TTC549 (cell line): ENCODE results near the gene LYG1.
"Not testable (repeated sequence)": the region's sequence is repeated elsewhere in the genome, so short reads cannot be mapped to it uniquely, and the experiment has no call there.

Source experiments
- FAIRE-seq: peaks from 2 replicates; lab custom pipeline; 2012; peaks lifted over from hg19 to GRCh38; lab: Jason Lieb, UNC

Gene LYG1

DNA sequence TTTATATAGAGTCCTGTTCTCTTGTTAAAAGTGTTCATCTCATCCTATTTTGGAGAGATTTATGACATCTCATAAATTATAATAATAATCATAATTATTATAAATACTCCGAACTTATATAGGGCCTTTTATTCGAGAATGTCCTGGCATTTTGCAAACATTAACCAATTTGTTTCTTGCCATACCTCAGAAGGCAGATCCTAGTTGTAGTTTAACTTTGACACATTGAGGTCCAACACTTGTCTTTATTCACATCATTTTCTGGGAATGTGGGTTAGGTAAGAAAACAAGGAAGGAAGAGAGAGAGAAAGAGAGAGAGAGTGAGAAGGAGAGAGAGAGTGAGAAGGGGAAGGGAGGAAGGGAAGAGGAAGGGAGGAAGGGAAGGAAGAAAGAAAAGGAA lies at the start of gene LYG1:
Gene LYG1 (minus strand): TSS at position 101 of the 400 bp plus-strand sequence. CDS start 5,527 bp downstream, outside the sequence.
- FAIRE-seq, result not testable (repeated sequence)

DNA sequence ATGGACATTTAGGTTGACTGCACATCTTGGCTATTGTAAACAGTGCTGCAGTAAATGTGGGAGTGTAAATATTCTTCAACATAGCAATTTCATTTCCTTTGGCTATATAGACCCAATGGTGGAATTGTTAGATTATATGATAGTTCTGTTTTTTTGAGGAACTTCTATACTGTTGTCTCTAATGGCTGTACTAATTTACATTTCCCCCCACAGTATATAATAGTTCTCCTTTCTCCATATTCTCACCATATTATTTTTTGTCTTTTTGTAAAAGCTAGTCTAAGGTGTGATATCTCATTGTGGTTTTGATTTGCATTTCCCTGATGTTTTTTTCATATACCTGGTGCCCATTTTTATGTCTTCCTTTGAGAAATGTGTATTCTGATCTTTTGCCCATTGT lies 49.2 kb upstream of the LYG1 start:
- FAIRE-seq, result no peak

DNA sequence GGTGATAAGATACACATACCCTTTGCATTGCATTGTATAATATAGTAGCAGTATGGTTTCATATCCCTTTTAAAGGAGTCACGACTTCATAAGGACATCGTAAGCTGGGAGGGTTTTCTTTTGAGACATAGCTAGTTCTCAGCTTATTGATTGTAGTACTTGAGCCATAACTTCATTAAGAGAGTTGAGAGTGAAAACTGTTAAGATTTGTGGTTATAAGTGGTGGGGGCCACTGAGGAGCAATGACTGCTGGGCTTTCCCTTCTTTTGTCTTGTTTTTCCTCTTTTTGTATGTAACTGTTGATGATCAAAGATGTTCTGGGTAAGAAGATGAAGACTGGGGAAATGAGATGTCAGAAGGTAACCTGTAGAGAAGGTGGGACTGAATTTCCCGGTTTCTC lies 47.2 kb upstream of the LYG1 start:
- FAIRE-seq, result no peak

DNA sequence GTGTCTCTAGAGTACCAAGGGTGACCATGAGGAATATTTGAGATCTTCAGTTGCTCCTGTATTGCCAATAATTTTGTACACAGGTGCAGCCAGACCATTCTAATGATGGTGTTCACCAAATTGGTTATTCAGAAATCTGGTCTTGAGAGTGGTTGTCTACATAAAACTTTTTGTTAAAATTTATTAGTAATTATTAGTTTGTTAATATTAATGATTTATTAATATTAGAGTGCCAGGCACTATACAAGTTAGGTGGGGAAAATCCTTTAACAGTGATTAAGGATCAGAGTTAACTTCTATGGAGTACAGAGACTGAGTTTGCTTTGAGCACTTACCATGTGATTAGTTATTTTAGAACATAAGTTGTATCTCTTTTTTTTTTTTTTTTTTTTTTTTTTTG lies 45.2 kb upstream of the LYG1 start:
- FAIRE-seq, result no peak

DNA sequence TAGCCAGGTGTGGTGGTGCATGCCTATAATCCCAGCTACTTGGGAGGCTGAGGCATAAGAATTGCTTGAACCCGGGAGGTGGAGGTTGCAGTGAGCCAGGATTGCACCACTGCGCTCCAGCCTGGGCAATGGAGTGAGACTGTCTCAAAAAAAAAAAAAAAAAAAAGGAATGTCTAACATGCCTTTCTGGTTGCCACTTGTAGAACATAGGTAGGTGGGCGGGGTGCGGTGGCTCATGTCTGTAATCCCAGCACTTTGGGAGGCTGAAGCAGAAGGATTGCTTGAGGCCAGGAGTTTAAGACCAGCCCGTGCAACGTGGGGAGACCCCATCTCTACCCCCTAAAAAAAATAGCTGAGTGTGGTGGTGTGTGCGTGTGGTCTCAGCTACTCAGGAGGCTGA lies 44.4 kb upstream of the LYG1 start:
- not testable (repeated sequence) for FAIRE-seq

DNA sequence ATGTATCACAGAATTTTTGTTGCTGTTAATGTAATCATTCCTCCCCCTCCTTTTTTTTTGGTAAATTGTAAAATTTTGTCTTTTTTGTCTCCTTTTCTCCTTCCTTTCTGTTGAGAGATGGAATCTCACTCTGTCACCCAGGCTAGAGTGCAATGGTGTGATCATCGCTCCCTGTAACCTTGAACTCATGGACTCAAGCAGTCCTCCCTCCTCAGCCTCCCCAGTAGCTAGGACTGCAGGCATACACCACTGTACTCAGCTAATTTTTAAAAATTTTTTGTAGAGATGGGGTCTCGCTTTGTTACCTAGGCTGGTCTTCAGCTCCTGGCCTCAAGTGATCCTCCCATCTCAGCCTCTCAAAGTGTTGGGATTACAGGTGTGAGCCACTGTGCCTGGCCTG lies 41.5 kb upstream of the LYG1 start:
- FAIRE-seq, result no peak

DNA sequence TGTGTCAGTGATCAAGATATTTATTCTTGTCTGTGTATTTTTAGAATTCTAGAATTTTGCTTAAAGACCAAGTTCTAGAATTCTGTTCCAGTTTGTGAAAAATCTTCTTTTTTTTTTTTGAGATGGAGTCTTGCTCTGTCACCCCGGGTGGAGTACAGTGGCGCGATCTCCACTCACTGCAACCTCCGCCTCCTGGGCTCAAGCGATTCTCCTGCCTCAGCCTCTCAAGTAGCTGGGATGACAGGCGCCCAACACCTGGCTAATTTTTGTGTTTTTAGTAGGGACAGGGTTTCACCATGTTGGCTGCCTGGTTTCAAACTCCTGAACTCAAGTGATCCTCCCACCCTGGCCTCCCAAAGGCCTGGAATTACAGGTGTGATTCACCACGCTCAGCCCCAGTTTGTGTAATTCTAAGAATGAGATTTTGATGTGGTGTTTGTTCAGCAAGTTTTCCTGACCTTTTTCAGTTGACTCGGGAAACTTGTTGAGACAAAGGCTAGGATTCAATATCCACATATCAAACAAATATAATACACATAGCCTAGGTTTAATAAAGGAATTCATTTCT lies 39.8 kb upstream of the LYG1 start:
- FAIRE-seq, result no peak

DNA sequence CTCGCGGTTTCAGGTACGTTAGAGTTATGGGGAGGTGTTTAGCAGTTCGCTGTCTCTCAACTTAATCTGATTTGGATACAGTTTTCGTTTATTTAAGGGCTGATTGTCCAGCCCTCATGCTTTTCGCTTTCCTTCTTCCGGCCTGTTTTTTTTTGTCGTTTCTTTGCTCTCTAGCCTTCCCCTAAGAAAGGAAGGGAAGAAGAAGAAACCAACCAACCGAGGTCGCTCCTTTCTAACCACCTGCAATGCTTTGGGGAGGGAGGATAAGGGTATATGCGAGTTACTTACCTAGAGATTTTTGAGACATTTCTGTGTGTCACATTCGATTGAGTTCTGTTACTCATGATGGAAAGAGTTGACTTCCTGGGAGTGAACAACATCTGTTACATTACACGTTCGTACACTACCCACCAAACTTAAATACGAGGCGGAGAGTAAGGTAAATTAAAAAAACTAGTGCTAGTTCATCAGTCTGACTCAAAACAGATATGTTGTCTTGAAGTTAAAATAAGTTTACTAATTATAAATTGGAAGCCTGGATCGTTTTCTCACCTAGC lies 37.1 kb upstream of the LYG1 start:
- FAIRE-seq, result no peak

DNA sequence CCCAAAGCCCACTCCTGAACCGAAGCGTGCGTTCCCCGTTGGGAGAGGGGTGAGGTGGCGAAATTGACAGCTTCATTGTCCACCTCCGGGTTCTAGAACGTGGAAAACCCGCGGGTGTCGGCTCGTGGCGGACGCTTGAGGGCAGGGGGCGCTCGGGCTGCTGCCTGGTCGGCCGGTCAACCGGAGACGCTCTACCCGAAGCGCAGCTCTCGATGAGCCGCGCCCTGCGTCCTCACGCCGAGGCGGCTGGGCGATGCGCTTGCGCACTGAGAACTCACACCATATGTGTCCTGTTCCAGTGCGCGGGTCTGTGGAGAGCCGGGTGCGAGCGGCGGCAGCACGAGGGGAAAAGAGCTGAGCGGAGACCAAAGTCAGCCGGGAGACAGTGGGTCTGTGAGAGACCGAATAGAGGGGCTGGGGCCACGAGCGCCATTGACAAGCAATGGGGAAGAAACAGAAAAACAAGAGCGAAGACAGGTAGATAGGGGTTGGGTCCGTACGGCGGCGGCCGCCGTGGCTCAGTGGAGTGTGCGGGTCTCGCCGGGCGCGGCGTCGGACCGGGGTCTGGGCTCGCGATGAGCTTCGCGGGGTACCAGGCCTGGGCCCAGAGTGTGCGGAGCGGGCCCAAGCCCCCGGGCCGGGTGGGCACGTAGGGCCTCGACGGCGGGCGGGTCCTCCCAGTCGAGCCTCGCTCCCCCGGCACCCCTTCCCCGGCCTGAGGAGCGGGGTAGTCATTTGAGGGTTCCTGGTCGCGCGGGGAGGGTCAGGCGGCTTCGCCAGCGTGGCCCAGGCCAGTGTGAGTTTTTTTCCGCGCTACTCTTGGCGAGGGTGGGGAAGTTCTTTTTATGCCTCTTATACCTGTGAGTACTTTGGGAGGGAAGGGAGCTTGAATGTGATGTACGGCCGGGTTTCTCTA lies 36.4 kb upstream of the LYG1 start, which contains the start of gene EIF5B:
Gene EIF5B (plus strand): TSS at position 277 of the 916 bp plus-strand sequence. CDS start 166 bp downstream, at position 443.
- no peak for FAIRE-seq

DNA sequence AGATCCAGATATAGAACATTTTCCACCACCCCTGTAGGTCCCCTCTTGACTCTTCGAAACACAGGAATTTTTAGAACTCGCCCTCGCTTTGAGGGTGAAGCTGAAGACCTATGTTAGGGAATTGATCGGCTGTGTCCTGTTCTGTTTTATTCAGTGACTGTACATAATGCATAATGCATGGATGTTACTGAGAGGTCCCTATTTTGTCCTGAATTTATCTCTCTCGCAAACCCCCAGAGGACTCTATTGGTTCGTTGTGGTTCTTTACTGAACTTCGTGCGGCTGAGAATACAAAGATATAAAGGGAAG lies 35.8 kb upstream of the LYG1 start:
- FAIRE-seq, result no peak

DNA sequence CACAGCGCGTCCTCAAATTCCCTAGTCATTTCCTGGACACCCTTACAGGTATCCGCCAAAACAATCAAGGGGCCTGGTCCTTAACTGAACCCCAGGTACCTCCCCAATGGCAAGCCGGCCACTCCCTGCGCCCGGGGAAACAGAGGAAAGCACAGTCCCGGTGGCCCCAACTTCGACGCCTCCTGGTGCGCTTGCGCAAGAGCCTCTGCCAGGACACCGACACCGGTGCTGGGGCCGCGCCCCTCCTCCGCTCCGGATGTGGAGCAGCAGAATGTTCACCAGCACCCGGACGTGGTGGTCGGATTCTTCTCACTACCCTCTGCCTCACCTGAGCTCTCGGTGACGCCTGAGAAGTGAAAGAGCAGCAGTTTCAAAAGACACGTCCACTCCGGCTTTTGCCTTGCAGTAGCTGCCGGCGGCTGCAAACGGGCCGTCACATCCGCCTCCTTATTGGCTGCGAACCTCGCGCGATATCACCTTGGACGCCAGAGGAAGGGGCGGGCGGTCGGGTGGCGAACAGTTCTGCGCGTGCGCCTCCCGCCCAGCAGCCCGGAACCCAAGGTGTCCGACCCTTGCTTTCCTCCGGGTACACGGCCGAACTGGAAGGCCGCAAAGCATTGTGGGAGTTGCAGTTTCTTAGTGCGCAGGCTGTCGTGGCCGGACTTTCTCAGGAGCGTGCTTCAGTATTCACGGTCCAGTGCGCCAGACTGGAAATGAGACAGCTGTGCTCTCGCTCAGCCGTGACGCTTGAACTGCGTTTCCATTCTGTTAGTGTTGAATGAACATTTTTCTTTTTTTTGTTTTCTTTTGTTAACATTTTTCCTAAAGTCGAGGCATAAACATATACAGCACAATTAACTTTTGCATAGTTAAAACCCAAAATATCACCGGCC lies 35.2 kb upstream of the LYG1 start, which contains the start of gene TXNDC9:
Gene TXNDC9 (minus strand): TSS at position 423 of the 893 bp plus-strand sequence. CDS start 3,123 bp downstream, outside the sequence.
- peak; percentile 94 for FAIRE-seq

DNA sequence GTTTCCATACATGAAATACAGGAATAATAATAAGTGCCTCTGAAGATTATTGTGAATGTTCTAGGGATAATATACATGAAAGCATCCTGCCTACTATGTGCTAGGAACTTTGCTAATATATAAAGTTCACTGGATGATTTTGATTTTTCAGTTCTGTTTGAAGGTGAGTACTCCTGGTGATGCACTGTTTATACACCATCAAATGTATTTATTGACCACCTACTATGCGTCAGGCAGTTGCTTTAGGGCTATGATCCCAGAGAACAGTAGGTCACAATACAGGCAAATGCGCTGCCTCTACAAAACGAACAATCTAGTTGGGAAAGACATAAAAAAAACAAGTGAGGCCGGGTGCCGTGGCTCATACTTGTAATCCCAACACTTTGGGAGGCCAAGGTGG lies 24.4 kb upstream of the LYG1 start:
- FAIRE-seq, result no peak

DNA sequence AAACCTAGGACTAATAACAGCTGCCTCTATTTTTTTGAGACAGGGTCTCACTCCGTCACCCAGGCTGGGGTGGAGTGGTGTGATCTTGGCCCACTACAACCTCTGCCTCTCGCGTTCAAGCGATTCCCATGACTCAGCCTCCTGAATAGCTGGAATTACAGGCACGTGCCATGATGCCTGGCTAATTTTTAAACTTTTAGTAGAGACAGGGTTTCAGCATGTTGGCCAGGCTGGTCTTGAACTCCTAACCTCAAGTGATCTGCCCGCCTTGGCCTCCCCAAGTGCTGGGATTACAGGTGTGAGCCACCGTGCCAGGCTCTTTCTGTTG lies 16.8 kb upstream of the LYG1 start:
- not testable (repeated sequence) for FAIRE-seq

DNA sequence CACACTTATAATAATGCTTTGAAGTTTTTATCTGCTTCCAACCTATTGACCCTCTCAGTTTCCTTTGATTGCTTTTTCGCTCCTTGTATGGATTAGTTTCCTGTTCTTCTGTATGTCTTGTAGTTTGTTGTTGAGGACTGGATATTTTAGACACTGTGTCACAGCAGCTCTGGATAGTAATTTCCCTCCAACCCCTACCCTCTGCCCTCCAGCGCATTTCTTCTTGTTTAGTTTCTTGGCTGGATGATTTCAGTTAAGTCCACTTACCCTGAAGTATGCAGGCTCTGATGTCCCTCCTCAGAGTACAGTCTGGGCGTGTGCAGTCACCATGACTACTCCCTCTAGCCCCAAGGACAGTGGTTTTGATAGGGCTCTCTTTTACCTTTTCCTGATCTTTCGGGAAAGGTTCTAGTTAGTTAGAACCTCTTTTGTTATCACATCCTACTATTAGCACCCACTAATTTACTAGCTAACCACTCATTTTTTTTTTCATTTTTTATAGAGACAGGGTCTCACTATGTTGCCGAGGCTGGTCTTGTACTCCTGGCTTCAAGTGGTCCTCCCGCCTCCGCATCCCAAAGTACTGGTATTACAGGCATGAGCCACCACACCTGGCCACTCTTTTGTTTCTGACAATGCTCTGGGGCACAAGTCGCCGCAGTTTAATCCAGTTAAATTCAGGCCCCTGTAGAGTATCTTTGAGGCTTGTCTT lies 16.3 kb upstream of the LYG1 start:
- FAIRE-seq, result no peak

DNA sequence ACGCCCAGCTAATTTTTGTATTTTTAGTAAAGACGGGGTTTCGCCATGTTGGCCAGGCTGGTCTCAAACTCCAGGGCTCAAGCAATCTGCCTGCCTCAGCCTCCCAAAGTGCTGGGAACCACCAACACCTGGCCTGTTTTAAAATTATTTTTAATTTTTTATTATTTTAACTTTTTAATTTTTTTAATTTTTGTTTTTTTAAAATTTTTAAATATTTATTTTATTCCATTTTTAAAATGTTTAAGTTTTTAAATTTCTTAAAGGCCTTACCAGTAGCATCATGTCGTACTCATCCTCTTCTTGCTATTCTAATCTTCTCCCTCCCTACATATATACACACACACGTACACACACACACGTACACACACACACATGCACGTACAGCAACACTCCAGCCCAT lies 1.4 kb downstream of the LYG1 start:
- no peak for FAIRE-seq

DNA sequence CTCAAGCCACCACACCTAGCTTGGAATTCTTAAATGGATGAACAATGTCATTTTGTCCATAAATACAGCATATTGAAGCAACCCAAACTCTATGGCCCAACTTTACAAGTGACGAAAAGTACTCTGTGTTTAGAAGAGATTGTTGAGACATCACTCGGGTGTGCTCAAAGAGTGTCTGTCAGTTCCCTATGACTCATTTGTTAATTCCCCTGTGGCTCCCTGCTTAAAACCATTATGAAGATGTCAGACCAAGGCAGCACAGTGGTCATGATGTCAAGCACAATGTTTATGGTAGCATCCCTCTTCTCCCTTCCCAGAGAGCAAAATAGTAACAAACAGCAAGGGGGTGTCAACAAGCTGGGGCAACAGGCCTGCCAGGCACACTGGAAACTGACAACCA lies 3.0 kb downstream of the LYG1 start:
- FAIRE-seq, result no peak

DNA sequence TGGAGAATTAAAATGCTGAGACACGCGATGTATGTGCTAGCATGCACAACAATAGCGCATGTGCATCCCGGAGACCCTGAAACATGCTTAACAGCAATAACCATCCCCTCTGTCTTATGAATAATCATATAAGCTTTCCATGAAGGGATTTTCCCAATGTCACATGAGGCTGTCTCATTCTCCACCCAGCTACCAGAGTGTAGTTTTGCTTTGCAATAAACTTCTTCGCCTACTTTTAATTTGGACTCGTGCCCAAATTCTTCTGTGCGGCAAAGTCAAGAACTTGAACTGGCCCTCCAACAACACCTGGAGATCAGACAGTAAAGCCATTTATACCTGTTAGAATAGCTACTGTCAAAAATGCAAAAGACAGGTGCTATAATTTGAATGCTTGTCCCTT lies 15.5 kb downstream of the LYG1 start:
- FAIRE-seq, result no peak

DNA sequence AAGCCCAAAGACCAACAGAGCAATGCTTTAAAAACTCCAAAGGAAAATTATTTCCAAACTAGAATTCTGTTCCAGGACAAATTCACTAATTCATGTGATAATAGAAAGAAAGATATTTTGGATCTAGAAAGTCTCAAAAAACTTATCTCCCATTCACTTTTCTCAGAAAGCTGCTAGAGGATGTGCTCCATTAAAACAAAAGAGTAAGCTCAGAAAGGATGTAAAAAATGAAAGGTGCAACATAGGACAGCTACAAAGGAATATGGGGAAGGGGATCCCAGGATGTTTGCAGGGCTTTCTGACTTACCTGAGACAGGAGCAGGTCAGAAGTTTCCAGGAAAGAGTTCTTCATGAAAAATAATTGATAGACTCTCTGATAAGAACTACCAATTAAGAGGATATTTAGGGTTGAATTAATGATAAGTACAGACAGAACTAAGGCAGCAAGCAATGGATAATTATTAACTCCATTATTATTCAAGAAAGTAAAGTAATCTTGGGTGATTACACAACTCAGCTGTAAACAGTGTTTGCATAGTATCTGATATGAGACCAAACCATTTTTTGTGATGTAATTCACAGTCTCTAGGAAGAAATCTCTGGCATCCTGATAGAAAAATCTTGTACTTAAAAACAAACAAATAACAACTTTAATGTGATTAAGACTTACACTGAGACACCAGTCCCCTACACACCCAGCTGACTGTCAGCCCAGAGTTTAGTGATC lies 20.9 kb downstream of the LYG1 start:
- FAIRE-seq, result no peak

DNA sequence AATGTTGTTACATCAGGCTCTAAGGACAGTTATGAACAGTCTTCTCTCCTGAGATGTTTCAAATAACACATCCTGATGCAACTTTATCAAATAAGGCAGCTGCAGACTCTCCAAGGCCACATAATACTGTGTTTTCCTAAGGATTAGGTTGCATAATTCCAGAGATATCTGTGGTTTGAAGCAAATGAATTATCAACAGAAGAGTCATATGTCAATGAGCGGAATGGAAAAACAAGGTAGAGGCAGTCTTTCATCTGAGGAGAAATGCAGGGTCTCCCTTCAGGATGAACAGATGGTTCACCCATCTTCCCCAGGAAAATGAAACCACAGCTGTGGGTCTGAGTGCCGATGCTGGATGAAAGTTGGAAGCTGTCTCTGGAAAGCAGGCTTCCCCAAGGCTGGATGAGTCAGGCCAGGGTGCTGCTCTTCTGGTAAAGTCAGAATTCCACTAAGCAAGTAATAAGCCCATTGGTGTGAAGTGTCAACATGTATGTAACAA lies 22.2 kb downstream of the LYG1 start:
- no peak for FAIRE-seq

DNA sequence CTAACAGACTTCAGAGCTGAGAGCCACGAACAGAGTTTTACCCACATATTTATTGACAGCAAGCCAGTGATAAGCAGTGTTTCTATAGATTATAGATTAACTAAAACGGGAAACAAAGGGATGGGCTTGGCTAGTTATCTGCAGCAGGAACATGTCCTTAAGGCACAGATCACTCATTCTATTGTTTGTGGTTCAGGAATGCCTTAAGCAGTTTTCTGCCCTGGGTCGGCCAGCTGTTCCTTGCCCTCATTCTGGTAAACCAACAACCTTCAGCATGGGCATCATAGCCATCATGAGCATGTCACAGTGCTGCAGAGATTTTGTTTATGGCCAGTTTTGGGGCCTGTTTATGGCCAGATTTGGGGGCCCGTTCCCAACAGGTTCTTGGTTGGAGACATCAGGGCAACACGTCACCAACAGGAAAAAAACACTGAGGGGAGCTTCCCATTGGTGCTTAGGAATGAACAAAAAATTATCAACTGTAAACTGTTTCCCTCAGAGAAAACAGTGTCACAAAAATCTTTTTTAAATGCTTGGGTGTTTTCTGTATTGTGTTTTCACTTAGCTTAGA lies 22.7 kb downstream of the LYG1 start:
- not testable (repeated sequence) for FAIRE-seq

DNA sequence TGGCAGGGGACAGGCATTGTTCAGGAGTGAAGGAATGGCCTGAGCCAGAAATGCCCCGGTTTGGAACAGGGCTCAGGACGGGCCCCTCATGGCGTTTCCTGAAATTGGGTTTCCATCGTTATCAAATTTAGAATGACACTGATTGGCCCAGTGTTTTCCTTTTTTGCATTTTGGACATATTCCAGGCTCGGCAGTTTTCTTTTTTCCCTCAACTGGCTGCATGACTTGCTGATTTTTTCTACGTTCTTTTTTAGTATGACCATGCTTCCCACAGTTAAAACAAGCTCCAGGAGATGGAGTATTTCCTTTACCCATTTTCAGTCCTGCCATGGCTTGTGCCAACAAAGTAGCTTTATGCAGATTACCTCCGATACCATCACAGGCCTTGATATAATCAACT lies 25.1 kb downstream of the LYG1 start:
- no peak for FAIRE-seq
